Nephron progenitor cell (in vitro differentiated cells): ENCODE data around the gene PLA2G4D.

Experiments used
- DNase-seq: peaks from one replicate; pipeline ENCODE4 v3.0.0; 2021
- H3K27ac Mint-ChIP-seq: 2 replicates; pipeline ENCODE4 v1.8.0; 2021; ENCODE audit warnings: mild to moderate bottlenecking, moderate library complexity, mixed read lengths
- H3K27me3 Mint-ChIP-seq: 2 replicates; pipeline ENCODE4 v1.8.0; 2021; ENCODE audit warnings: mild to moderate bottlenecking, low read depth, mixed read lengths; ENCODE audit not compliant: poor library complexity
- H3K36me3 Mint-ChIP-seq: 2 replicates; pipeline ENCODE4 v1.8.0; 2021; ENCODE audit warnings: low read depth, mixed read lengths
- H3K4me1 Mint-ChIP-seq: 2 replicates; pipeline ENCODE4 v1.8.0; 2021; ENCODE audit warnings: mixed read lengths
- H3K4me3 Mint-ChIP-seq: 2 replicates; pipeline ENCODE4 v1.8.0; 2021; ENCODE audit warnings: mild to moderate bottlenecking, moderate library complexity, mixed read lengths
- H3K9me3 Mint-ChIP-seq: 2 replicates; pipeline ENCODE4 v1.8.0; 2021; ENCODE audit warnings: mild to moderate bottlenecking, moderate library complexity, mixed read lengths
- TF ChIP-seq, protein P1 (sequence below): fragments of 200-600 bp; sonication (generic); IDR thresholded peaks from 2 replicates; pipeline ENCODE4 v1.5.0; 2021; ENCODE audit warnings: antibody characterized with exemption

Gene PLA2G4D

GRCh38 chr15:42087460-42087859, 6.9 kb downstream of the PLA2G4D start:
- H3K9me3 Mint-ChIP-seq = no peaks in the 10 kb centered on the region
- TF ChIP-seq, protein P1, sequence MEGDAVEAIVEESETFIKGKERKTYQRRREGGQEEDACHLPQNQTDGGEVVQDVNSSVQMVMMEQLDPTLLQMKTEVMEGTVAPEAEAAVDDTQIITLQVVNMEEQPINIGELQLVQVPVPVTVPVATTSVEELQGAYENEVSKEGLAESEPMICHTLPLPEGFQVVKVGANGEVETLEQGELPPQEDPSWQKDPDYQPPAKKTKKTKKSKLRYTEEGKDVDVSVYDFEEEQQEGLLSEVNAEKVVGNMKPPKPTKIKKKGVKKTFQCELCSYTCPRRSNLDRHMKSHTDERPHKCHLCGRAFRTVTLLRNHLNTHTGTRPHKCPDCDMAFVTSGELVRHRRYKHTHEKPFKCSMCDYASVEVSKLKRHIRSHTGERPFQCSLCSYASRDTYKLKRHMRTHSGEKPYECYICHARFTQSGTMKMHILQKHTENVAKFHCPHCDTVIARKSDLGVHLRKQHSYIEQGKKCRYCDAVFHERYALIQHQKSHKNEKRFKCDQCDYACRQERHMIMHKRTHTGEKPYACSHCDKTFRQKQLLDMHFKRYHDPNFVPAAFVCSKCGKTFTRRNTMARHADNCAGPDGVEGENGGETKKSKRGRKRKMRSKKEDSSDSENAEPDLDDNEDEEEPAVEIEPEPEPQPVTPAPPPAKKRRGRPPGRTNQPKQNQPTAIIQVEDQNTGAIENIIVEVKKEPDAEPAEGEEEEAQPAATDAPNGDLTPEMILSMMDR = no peak
- no peak overlapping the region for H3K4me3 Mint-ChIP-seq
- H3K4me1 Mint-ChIP-seq = peaks cover 62% of the 10 kb centered on the region
- H3K36me3 Mint-ChIP-seq = no peaks in the 10 kb centered on the region
- no peak overlapping the region for H3K27ac Mint-ChIP-seq
- H3K27me3 Mint-ChIP-seq = peaks cover 27% of the 10 kb centered on the region
- DNase-seq = no peak

- H3K27me3 Mint-ChIP-seq = peaks cover 40% of the 10 kb centered on the region
- H3K4me3 Mint-ChIP-seq = no peak overlapping the region
- no peaks in the 10 kb centered on the region for H3K36me3 Mint-ChIP-seq
- peaks cover 46% of the 10 kb centered on the region for H3K4me1 Mint-ChIP-seq
- H3K27ac Mint-ChIP-seq = no peak overlapping the region
- no peaks in the 10 kb centered on the region for H3K9me3 Mint-ChIP-seq
- TF ChIP-seq, protein P1 = no peak
- no peak for DNase-seq
Observed at GRCh38 chr15:42085721-42086120, 8.6 kb downstream of the PLA2G4D start.

- Mint-ChIP-seq H3K27ac (no peak overlapping the region), H3K4me1 (peaks cover 41% of the 10 kb centered on the region), H3K36me3 (no peaks in the 10 kb centered on the region), H3K27me3 (peaks cover 45% of the 10 kb centered on the region), H3K9me3 (no peaks in the 10 kb centered on the region), H3K4me3 (no peak overlapping the region)
- TF ChIP-seq, protein P1 = no peak
- peak; percentile 31 for DNase-seq
Observed at GRCh38 chr15:42085236-42085605, 9.1 kb downstream of the PLA2G4D start.

GRCh38 chr15:42084465-42085235, 9.7 kb downstream of the PLA2G4D start:
- peak; percentile 81 for DNase-seq
- H3K36me3 Mint-ChIP-seq = no peaks in the 10 kb centered on the region

GRCh38 chr15:42083916-42084315, 10.4 kb downstream of the PLA2G4D start:
- H3K36me3 Mint-ChIP-seq = no peaks in the 10 kb centered on the region
- peaks cover 42% of the 10 kb centered on the region for H3K27me3 Mint-ChIP-seq
- no peak for DNase-seq
- TF ChIP-seq, protein P1 = no peak
- H3K9me3 Mint-ChIP-seq = no peaks in the 10 kb centered on the region
- no peak overlapping the region for H3K27ac Mint-ChIP-seq
- H3K4me3 Mint-ChIP-seq = no peak overlapping the region
- peaks cover 28% of the 10 kb centered on the region for H3K4me1 Mint-ChIP-seq

More at GRCh38 chr15:42084465-42085235, 9.7 kb downstream of the PLA2G4D start:
- Mint-ChIP-seq H3K27ac (no peak overlapping the region), H3K9me3 (no peaks in the 10 kb centered on the region), H3K27me3 (peaks cover 46% of the 10 kb centered on the region), H3K4me3 (no peak overlapping the region), H3K4me1 (peaks cover 36% of the 10 kb centered on the region)
- TF ChIP-seq, protein P1 = peak; percentile 89

DNA sequence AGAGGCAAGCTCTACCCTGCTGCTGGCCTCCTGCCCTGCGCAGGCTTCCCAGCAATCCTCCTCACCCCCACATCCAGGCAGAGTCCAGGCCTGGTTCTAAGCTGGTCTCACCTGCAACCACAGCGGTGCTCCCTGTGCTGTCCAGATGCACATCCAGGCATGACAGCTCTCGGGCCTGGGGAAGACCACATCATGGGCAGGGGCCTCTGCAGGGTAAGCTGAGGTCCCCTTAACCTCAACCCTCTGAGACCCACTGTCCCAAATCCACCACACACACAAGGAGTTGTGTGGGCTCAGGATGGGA, 10.8 kb downstream of the PLA2G4D start:
- Mint-ChIP-seq H3K36me3 (no peaks in the 10 kb centered on the region), H3K27ac (no peak overlapping the region), H3K4me3 (no peak overlapping the region), H3K4me1 (peaks cover 26% of the 10 kb centered on the region), H3K9me3 (no peaks in the 10 kb centered on the region), H3K27me3 (peaks cover 45% of the 10 kb centered on the region)
- DNase-seq = no peak
- TF ChIP-seq, protein P1 = no peak
